Measurements from ENCODE around the gene LRRC74B.
"Not testable (repeated sequence)": the region's sequence is repeated elsewhere in the genome, so short reads cannot be mapped to it uniquely, and the experiment has no call there.

Gene LRRC74B

GRCh38 chr22:21051831-21052400 lies 6.2 kb downstream of the LRRC74B start:
- H3K4me3 ChIP-seq (ENCODE audit: control insufficient read depth, low read depth, low read length), result no peak overlapping the region
- DNase-seq (ENCODE audit: low read depth), result no peak
- TF ChIP-seq CTCF (conservative IDR thresholded peaks at IDR 0.05; ENCODE audit: control insufficient read depth, insufficient read depth, low read depth, low read length), result no peak

GRCh38 chr22:21052715-21053459 lies 7.1 kb downstream of the LRRC74B start:
- no peak for DNase-seq (ENCODE audit: low read depth)
- TF ChIP-seq CTCF (conservative IDR thresholded peaks at IDR 0.05; ENCODE audit: control insufficient read depth, insufficient read depth, low read depth, low read length), result no peak
- no peak overlapping the region for H3K4me3 ChIP-seq (ENCODE audit: control insufficient read depth, low read depth, low read length)

- no peak for TF ChIP-seq CTCF (conservative IDR thresholded peaks at IDR 0.05; ENCODE audit: control insufficient read depth, insufficient read depth, low read depth, low read length)
- no peak overlapping the region for H3K4me3 ChIP-seq (ENCODE audit: control insufficient read depth, low read depth, low read length)
- DNase-seq (ENCODE audit: low read depth), result no peak
Observed at GRCh38 chr22:21054046-21054713, 8.4 kb downstream of the LRRC74B start.

- no peak for TF ChIP-seq CTCF (conservative IDR thresholded peaks at IDR 0.05; ENCODE audit: control insufficient read depth, insufficient read depth, low read depth, low read length)
- no peak overlapping the region for H3K4me3 ChIP-seq (ENCODE audit: control insufficient read depth, low read depth, low read length)
- DNase-seq (ENCODE audit: low read depth), result no peak
Observed at GRCh38 chr22:21054714-21055563, 9.2 kb downstream of the LRRC74B start.

- TF ChIP-seq CTCF (conservative IDR thresholded peaks at IDR 0.05; ENCODE audit: control insufficient read depth, insufficient read depth, low read depth, low read length), result no peak
- H3K4me3 ChIP-seq (ENCODE audit: control insufficient read depth, low read depth, low read length), result no peak overlapping the region
- DNase-seq (ENCODE audit: low read depth), result no peak
Observed at GRCh38 chr22:21055564-21055834, 9.8 kb downstream of the LRRC74B start.

- TF ChIP-seq CTCF (conservative IDR thresholded peaks at IDR 0.05; ENCODE audit: control insufficient read depth, insufficient read depth, low read depth, low read length), result no peak
- H3K4me3 ChIP-seq (ENCODE audit: control insufficient read depth, low read depth, low read length), result no peak overlapping the region
- no peak for DNase-seq (ENCODE audit: low read depth)
Observed at GRCh38 chr22:21055880-21056319, 10.2 kb downstream of the LRRC74B start.

- H3K4me3 ChIP-seq (ENCODE audit: control insufficient read depth, low read depth, low read length); DNase-seq (ENCODE audit: low read depth): not testable (repeated sequence)
Observed at GRCh38 chr22:21060363-21060762, 14.6 kb downstream of the LRRC74B start.

- DNase-seq (ENCODE audit: low read depth); H3K4me3 ChIP-seq (ENCODE audit: control insufficient read depth, low read depth, low read length): not testable (repeated sequence)
Observed at GRCh38 chr22:21061660-21062321, 16.0 kb downstream of the LRRC74B start.

GRCh38 chr22:21064425-21064824 lies 18.7 kb downstream of the LRRC74B start:
- DNase-seq (ENCODE audit: low read depth), result not testable (repeated sequence)

More at GRCh38 chr22:21064425-21064824, 18.7 kb downstream of the LRRC74B start:
- H3K4me3 ChIP-seq (ENCODE audit: control insufficient read depth, low read depth, low read length), result not testable (repeated sequence)
